HT-29 (cell line): ENCODE measurements around the gene TRPV4. TPM values are rescaled to one million over a fixed set of nuclear protein-coding genes. Genes with fewer than 3 reads are reported as not detected.

Experiments used
- DNase-seq: peaks from one replicate; pipeline ENCODE4 v3.0.0-alpha.2; 2015; ENCODE audit warnings: low spot score
- total RNA-seq: library from RNA; depleted of rRNA; stranded (reverse); fragments of >200 nt; shearing (Covaris generic); gene quantifications from 2 replicates; pipeline ENCODE4 v1.2.3, GENCODE V29; 2014

Gene TRPV4
- total RNA-seq, 1 experiment from 2014 or later = not detected

- peak; percentile 16 for DNase-seq
These were observed 69.9 kb downstream of the TRPV4 start for GRCh38 chr12:109763201-109763841.

GRCh38 chr12:109762673-109763191 is 70.5 kb downstream of the TRPV4 start:
- DNase-seq = no peak

- DNase-seq = no peak
These were observed 71.0 kb downstream of the TRPV4 start for GRCh38 chr12:109762071-109762672.

- DNase-seq = no peak
These were observed 72.0 kb downstream of the TRPV4 start for GRCh38 chr12:109760930-109761921.

- DNase-seq = no peak
These were observed 72.9 kb downstream of the TRPV4 start for GRCh38 chr12:109760031-109760929.

GRCh38 chr12:109759595-109759994 is 73.6 kb downstream of the TRPV4 start:
- DNase-seq = no peak

GRCh38 chr12:109758426-109759420 is 74.5 kb downstream of the TRPV4 start:
- no peak for DNase-seq

GRCh38 chr12:109757671-109758265 is 75.4 kb downstream of the TRPV4 start:
- no peak for DNase-seq

- DNase-seq = no peak
These were observed 76.7 kb downstream of the TRPV4 start for GRCh38 chr12:109756457-109756856.

- DNase-seq = no peak
These were observed 79.2 kb downstream of the TRPV4 start for GRCh38 chr12:109753959-109754358.

- no peak for DNase-seq
These were observed 80.2 kb downstream of the TRPV4 start for GRCh38 chr12:109753054-109753401.

GRCh38 chr12:109752117-109753053 is 80.8 kb downstream of the TRPV4 start:
- no peak for DNase-seq

- DNase-seq = no peak
These were observed 87.9 kb downstream of the TRPV4 start for GRCh38 chr12:109744986-109745942.

- no peak for DNase-seq
These were observed 89.2 kb downstream of the TRPV4 start for GRCh38 chr12:109744026-109744425.

GRCh38 chr12:109743076-109743910 is 89.9 kb downstream of the TRPV4 start:
- no peak for DNase-seq
